NCI-H187 treated with DMSO at 0.1 percent for 48 hours (cell line): Measurements from ENCODE around the gene BHLHA15.
"Not testable (repeated sequence)": the region's sequence is repeated elsewhere in the genome, so short reads cannot be mapped to it uniquely, and the experiment has no call there.

Source experiments
- DNase-seq: peaks from one replicate; lab custom pipeline; 2025; lab: John Stamatoyannopoulos, UW

The BHLHA15 gene

DNA sequence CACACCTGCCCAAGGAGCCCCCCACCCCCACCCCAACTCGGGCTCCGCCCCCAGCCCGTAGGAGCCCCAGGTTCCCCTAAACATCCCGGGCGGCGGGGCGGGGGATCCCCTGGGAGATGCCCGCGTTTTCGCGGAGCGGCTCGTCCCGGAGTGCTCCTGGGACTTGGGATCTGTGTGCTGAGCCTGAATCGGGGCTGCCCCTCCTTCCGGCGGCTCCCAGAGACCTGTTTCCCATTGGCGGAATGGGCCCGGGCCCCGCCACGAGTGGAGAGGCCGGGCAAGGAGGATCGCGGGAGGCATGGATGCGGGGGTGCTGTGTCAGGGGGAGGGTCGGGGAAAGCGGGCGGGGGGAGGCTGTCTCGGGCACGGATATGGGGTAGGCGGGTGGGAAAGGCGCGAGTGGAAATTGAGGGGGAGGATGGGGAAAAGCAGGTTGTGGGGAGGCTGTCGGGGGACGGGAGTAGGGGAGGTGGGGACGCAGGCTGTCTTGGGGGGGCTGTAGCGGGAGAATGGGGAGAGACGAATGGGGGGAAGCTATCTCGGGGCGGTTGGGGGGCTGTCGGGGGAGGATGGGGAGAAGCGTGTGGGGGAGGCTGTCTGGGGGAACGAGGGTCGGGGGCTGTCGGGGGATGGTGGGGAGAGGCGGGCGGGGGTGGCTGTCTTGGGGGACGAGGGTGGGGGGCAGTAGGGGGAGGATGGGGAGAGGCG lies 572 bp upstream of the BHLHA15 start:
- no peak for DNase-seq

DNA sequence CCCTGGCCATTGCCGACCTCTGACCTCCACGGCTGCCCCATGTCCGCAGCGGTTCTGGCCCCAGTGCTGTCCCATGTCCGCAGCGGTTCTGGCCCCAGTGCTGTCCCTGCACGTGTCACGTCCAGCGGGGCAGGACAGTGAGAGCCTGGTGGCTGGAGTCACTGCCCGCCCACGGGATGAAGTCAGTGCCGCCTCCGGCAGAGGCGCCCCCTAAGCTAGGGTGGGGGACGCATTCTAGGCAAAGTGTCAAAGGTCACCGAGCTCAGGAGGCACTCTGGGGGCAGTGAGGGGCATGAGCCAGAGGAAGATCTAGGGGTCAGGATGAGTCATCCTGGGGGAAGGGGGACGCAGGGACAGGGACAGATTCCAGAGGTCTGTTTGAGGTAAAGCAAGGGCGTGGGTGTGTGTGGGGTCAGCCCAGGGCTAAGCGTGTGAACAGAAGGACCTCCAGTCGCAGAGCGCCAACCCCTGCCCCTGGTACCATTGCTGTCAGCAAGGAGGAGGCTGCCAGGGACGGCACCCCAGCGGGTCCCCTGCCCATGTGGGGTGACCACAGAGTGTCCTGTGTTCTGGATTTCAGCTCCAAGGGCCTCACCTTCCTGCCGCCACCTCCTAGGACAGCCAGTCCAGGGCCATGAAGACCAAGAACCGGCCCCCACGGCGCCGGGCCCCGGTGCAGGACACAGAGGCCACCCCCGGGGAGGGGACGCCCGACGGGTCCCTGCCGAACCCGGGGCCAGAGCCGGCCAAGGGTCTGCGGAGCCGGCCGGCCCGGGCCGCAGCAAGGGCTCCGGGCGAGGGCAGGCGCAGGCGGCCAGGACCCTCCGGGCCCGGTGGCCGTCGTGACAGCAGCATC lies 665 bp downstream of the BHLHA15 start:
- DNase-seq, result no peak

DNA sequence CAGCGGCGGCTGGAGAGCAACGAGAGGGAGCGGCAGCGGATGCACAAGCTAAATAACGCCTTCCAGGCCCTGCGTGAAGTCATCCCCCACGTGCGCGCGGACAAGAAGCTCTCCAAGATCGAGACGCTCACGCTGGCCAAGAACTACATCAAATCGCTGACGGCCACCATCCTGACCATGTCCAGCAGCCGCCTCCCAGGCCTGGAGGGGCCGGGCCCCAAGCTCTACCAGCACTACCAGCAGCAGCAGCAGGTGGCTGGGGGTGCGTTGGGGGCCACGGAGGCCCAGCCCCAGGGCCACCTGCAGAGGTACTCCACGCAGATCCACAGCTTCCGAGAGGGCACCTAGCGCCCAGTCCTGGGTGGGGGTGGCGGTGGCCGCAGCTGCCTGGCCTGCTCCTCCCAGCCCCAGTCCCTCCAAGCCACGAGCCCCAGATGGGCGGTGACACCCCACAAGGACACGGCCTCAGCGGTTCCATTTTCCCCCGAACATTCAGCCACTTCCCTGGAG lies 1.3 kb downstream of the BHLHA15 start:
- no peak for DNase-seq

DNA sequence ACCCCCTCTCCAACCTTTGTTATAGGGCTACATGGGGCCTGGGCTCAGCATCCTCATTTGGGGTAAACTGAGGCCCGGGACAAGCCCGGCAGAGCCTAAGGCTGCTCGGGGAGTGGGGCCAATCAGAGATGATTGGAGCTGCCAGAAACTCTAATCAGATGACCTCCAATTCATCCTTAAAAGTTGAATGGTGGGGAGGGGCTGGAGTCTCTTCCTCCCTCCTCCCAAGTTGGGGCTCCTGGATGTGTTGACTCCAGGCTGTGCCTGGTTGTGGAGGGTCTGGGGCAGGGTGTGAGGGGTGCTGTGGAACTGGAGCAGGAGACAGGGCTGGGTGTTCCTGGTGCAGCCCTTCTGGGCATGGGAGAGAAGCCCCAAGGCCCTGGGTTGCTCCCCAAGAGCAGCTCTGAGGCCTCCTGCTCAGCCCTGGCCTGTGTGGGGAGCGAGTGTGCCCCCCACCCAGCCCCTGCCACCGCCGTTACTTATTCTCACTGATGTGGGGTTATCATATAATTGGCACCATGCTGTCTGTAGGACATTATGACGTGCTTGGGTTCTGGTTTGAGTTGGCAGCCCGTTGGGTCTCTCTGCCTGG lies 2.2 kb downstream of the BHLHA15 start:
- no peak for DNase-seq

DNA sequence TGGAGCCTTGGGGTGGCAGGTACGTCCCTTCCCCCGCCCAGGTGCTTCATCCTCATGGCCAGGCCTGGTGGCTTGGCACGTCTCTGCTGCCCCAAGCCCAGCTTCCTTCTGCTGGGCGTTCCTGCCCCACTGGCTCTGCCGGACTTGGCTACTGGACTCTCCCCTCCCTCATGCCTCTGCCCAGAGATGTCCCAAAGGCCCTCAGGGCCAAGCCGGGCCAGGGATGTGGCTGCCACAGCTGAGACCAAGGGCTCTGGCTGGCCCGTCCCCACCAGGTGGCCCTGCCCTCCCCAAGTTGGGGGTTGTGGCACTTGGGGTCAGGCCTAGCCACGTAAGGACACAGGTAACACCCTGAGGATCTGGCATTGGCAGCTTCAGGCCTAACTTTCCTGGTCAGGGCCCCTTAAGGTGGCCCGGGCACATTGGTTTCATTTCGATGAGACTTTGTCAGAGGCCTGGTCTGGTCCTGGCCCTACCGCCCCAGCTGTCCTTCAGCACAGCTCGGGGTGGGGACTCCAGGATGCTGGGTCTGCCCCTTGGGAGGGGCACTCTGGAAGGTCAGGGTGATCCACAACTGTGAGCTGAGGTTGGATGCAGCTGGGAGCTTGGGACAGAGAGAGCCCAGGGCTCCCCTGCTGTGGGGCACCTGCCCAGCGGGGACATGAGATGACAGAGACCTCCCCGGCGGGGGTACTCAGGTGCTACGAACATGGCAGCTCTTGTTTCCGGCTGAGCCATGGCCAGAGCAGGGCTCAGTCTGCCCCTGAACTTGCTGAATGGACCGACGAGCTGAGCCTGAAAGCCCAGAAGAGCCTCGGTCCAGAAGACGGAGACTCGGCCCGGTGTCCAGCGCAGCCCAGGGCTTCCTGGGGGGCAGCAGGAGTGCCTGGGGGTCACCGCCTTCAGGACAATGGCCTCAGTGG lies 2.9 kb downstream of the BHLHA15 start:
- DNase-seq, result no peak

DNA sequence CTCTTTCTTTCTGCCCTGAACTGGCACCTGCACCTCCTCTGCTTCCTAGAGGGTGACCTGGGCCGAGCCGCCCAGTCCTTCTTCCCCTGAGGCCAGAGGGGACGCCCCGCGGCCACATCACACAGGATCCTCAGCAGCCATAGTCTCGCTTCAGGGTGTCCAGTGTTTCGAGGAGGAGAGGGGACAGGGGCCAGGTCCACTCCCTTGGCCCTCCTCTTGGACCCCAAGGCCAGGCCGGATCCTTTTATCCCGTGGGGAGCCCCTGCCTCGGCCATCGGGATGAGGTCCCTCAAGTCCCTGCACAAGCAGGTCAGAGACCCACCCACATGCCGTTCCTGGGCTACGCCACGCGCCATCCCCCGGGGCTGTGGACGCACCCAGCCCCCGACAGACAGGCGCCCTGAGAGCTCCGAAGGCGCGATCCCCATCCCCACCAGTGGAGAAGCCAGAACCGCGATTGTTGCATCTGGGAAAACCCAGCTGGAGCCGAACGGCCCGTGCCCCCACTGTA lies 3.6 kb downstream of the BHLHA15 start:
- no peak for DNase-seq

DNA sequence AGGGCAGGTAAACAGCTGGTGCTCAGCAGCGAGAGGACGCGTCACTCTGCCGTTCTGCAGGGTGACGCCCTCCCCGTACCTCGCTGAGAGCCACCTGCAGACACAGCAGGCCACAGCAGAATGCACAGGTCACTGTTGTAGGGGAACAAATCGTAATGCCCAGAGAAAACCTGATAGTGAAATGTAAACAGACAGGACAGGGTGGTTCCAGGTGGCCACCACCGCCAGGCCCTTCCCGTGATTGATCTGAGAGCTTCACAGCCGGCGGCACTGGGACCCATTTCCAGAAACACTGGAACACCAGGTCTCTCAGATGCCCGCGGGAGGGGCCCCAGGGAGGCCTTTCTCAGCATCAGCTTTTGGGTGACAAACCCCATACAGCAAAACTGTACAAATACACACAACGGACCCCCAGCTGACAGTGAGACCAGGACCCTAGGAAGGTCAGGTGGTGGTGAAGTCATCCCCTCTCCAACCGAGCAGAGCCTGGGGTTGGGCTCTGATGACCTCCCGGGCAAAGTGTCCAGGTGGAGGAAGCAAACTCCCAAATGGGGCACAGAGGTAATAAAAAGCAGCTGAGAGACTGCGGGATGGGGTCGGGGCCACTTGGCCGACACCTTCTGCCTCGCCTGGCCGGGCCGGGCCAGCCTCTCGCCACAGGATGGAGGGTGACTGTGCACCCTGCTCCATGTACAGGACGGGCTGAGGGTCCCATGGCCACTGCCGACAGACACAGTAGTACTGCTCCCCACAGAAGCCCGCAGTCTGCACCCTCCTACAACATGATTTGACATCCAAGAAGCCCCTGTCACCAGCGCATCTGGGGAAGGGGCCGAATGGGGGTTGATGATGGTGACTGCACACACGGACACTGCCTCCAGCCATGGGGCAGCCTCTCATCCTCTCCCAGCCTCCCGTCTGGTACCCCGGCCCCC lies 4.6 kb downstream of the BHLHA15 start:
- no peak for DNase-seq

DNA sequence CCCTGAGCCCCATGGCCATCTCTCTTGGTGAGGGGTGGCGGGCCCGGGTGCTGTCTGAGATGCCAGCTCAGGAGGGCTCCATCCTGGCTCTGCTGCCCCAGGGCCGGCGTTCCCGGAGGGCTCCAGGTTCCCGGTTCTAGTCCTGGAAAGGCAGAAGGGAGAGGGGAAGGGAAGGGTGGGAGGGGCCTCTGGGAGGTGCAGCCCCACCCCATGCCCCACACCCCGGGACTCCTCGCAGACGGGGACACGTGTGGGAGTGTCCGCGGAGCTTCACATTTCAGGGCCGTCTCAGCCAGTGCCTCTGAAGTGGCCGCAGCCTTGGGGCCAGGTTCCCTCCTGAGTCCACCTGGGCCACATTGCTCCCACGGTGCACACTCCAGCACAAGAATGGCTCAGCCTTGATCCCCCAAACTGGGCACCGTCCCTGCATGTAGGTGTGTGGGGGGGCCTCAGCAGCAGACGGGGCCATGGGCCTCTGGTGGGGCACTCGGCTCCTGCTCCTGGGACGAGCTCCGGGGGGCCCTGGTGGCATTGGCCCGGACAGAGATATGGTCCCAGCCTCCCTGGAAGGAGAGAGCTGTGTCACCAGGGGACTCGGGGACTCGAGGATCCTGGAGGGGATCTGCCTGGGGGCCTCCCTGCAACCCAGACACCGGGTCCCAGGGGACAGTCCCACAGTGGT lies 5.8 kb downstream of the BHLHA15 start:
- no peak for DNase-seq

DNA sequence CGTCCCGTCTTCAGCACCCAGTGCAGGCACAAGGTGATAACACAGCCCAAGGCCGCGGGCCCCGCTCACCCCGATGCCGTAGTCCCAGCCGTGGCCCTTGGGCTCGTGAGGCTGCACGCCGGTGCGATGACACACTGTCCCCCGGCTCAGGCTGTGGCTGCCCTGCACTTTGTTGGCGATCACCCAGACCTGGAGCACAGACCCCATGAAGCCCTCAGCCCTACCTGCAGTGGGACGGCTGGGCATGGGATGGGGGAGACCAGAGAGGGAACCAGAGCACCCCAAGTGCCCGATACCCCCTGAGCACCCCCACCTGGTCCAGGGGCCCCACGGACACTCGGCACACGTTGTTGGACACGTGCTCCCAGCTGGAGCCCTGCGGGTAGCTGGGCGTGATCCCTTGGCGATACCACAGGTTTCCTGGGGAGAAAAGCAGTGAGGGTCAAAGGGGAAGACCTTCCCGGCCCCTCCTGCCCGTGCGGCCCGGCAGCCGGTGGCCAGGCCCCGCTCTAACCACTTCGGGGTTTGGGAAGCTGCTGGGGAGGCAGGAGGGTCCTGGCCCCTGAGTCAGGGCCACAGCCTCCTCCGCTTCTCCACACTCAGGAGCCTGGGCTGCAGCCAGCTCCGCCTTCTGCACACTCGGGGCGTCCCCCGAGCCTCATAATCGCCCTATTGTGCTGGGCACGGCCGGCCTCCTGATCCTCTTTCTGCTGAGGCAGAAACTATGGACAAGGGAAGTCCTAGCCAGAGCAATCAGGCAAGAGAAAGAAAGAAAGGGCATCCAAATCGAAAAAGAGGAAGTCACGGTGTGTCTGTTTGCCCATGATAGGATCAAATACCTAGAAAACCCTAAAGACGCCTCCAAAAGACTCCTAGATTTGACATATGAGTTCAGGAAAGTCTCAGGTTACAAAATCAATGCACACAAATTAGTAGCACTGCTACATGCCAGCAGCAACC lies 6.7 kb downstream of the BHLHA15 start:
- DNase-seq, result no peak

DNA sequence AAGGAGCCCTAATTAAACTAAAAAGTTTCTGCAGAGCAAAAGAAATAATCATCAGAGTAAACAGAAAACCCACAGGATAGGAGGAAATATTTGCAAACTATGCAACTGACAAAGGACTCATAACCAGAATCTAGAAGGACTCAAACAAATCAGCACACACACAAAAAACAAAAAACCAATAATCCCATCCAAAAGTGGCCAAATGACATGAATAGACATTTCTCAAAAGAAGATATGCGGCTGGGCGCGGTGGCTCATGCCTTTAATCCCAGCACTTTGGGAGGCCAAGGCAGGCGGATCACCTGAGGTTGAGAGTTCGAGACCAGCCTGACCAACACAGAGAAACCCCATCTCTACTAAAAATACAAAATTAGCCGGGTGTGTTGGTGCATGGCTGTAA lies 8.1 kb downstream of the BHLHA15 start:
- DNase-seq, result not testable (repeated sequence)

DNA sequence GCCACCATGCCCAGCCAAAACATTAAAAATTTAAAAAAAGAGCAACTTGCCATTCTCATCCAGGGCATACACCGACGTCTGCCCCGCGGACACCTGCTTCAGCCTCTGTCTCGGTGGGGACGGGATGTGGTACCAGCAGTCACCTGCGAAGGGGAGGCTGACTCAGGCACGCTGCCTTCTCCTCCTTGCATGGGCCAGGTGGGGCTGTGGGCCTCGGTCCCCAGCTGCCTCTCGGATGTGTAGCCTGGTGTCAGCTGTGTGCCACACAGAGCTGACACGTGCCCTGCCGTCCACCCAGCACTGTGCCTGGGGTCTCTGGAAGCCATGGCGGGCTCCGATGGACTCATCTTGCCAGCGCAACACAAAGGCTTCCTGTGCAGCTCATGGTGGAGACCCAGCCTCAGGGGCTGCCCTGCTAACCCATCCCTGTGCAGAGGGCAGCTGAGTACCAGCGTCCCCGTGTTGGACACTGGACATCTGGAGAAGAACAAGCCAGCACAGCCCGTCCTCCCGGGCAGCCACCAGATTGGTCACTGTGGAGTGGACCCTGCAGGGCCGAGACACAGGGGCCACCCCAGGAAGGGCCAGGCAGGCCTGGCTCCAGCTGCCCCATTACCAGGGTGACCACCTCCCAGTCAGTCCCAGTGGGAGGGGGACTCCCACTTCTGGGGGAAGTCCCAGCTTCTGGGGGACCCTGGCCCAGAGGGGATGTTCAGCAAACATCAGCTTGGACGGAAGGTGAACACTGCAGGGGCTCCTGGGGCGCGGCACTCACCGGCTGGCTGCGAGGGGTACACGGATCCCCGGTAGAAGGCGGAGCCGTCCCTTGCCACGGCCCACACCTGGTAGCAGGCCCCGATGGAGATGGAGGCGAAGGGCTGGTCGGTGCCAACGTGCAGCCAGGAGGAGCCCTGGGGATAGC lies 10.6 kb downstream of the BHLHA15 start:
- no peak for DNase-seq

DNA sequence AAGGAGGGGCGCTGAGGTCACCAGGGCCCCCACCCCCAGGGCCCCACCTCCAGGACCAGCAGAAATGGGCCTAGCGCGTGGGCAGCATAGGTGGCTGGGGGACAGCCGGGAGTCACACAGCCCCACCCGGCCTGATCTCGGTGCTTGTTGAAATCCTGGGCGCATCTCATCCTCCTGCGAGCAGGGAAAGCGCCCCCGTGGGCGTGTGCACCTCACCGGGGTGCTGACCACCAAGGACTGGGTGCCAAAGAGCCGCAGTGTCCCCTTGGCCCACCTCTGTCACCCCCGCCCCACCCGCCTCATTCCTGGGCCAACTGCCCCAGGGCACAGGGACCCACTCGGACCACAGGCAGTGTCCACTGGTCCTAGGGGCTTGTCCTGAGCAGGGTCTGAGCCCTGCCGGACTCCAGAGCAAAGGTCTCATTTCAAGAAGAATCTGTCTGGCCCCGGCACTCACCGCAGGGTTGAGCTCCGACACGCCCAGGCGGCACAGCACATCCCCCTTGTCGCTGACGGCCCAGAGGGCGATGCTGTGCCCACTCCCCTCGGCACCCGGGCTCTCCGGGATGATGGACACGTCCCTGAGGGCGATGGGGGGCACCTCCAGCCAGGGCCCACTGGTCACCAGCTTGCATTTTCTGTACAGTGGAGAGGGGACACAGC lies 11.4 kb downstream of the BHLHA15 start:
- DNase-seq, result no peak

DNA sequence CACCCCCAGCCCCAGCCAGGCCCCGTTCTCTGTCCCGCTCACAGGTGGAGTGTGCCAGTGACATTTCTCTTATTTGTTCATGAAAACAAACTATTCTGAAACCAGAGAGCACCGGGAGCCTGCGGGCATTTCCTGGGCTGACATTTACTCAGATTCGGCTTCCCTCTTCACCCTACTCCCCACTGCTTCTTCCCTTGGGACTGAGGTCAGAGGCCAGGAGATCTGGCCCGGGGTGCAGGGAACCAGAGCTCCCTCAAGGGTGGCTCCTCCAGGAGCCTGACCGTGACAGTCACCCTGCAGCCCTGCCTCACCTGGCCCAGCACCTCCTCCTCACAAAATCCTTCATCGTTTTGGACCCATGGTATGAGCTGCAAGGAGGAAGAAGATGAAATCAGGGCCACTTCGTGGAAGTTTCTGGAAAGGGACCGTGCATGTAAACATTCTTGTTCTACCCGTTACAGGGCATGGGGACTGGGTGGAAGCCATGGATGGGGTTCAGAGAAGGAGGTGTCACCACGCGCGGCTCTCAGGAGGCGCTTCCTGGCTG lies 12.2 kb downstream of the BHLHA15 start:
- DNase-seq, result no peak

DNA sequence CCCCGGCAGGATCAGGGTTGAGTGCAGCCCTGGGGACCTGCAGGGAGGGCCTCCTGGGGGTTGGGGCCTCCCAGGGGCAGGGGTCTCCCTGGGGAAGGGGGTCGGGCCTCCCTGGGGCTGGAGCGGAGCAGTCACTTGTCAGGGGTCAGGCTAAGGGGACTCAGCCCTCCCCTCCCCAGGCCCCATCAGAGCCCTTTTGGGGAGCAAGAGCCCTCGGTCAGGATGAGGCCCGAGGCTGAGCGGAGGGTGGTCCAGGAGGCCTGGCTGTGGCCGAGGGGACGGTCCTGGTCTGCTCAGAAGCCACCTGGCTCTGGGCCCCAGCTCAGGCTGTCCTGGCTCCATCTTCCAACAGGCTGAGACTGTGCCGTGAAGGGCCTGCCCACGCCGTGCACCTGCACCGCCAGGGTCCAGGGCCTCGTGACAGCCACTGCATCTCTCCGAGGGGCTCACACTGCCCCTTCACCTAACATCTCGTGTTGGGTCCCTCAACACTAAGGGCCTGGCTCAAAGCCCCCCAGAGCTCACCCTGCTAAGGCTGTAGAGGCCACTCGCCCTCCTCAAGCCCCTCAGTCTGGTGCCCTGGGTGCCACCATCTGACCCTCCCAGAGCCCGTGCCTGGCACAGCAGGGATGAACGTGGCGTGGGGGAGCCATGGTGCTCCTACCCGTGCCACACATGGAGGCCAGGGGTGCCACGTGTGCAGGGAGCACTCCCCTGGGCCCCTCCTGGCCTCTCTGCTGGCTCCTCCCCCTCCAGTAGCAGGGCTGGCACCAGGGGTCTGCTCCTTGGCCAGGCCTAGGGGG lies 12.9 kb downstream of the BHLHA15 start:
- no peak for DNase-seq

DNA sequence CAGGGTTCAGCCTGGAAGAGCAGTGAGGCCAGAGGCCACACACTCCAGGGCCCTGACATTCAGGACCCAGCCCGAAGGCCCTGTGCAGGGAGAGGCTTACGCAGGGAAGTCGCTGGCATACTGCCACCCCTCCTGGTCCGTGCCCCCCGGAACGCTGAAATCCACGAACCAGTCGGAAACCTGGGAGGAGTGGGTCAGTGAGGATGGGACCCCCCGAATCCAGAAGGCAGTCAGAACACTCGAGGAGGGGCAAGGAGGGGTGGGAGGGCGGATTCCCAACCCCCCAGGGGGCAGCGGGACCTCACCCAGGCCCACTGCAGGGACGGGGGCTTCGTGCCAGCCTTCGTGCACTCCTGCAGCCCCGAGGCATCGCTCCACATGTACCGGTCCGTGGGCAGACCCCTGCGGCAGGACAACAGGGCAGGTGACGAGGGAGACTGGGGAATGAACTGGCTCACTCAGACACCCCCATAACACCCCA lies 13.5 kb downstream of the BHLHA15 start:
- no peak for DNase-seq
